ENCODE results near the gene SLC2A9.
"Not testable (repeated sequence)": the region's sequence is repeated elsewhere in the genome, so short reads cannot be mapped to it uniquely, and the experiment has no call there.

The SLC2A9 gene

DNA sequence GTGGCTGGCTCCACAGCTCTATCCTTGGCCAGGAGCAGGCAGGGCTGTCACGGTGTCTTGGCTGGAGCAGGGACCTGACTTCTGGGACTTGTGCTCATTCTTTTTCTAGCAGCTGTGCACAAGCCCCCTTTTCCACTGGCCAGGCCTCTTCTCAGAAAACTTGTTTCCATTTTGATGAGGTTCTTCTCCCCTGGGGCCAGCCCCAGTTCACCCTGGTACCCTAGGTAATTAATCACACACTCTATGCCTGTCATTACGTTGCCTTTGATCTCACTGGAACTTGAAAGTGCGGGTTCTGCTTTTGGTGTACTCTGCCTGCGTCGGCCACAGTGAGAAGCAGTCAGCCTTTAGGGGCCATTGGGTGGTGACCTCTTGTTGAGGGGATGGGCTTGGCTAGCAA is 213.2 kb downstream of the SLC2A9 start:
- no peak overlapping the region for H3K9ac ChIP-seq (ENCODE audit: low read depth, low read length)
- H3K4me1 ChIP-seq (ENCODE audit: insufficient read depth, low read length) = no peaks in the 10 kb centered on the region
- no peaks in the 10 kb centered on the region for H3K36me3 ChIP-seq (ENCODE audit: insufficient read depth, low read length)
- no peaks in the 10 kb centered on the region; the same call in 1 of the 2 replicates for H3K9me3 ChIP-seq (ENCODE audit: control insufficient read depth, insufficient read depth, low read length)

DNA sequence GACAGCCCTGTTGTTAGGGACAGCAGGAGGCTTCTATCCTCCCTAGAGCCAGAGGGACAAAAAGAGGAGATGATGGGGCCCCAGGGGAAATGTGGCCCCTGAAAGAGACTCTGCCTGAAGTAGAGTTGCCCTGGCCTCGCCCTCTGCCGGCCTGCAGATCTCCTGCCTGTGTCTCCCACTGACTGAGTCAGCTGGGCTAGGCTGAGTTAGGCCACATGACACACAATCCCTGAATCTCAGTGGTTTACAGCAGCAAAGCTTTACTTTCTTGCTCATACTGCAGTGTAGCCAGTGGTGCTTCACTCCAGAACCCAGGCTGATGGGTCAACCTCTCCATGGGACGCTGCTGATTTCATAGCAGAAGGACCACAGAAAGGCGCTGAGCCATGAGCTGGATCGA is 216.4 kb downstream of the SLC2A9 start:
- Histone ChIP-seq H3K9ac (ENCODE audit: low read depth, low read length) (no peak overlapping the region), H3K9me3 (ENCODE audit: control insufficient read depth, insufficient read depth, low read length) (no peaks in the 10 kb centered on the region; the same call in 1 of the 2 replicates), H3K36me3 (ENCODE audit: insufficient read depth, low read length) (no peaks in the 10 kb centered on the region), H3K4me1 (ENCODE audit: insufficient read depth, low read length) (no peaks in the 10 kb centered on the region)

DNA sequence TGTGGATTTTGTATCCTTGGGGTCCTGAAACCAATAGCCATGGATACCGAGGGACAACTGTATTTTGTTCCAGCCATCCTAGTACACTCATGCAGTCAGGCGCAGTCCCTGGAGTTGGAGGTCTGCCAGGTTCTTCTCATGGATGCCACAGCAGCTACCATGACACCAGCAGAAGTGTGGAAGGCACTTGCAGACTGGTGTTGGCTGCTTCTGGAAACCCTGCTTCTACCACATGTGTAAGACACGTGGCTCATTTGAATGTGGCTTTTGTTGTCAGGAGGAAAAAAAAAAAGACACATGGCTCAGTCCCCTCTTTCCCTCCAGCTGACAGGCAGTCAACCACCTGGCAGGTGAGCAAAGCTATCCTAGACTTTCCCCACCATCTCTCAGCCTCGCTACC is 220.4 kb downstream of the SLC2A9 start:
- no peaks in the 10 kb centered on the region for H3K36me3 ChIP-seq (ENCODE audit: insufficient read depth, low read length)
- no peak overlapping the region for H3K9ac ChIP-seq (ENCODE audit: low read depth, low read length)
- no peaks in the 10 kb centered on the region for H3K4me1 ChIP-seq (ENCODE audit: insufficient read depth, low read length)
- H3K9me3 ChIP-seq (ENCODE audit: control insufficient read depth, insufficient read depth, low read length) = no peaks in the 10 kb centered on the region; the same call in 1 of the 2 replicates

DNA sequence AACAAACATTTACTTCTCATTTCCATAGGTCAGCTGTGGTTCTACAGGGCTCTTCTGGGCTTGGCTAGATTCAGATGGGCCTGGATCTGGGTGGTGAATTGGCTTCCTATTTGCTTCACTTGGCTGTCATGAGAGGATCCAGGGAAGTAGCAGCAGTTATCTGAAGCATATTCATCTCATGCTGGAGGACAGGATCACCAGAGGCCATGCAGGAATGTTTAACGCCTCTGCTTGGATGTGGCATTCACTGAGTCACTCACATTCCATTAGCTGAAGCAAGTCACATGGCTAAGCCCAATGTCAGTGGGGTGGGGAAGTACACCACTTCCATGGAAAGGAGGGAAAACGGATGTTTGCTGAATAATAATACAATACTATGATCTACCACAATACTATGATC is 224.7 kb downstream of the SLC2A9 start:
- H3K4me1 ChIP-seq (ENCODE audit: insufficient read depth, low read length); H3K9me3 ChIP-seq (ENCODE audit: control insufficient read depth, insufficient read depth, low read length): not testable (repeated sequence)

DNA sequence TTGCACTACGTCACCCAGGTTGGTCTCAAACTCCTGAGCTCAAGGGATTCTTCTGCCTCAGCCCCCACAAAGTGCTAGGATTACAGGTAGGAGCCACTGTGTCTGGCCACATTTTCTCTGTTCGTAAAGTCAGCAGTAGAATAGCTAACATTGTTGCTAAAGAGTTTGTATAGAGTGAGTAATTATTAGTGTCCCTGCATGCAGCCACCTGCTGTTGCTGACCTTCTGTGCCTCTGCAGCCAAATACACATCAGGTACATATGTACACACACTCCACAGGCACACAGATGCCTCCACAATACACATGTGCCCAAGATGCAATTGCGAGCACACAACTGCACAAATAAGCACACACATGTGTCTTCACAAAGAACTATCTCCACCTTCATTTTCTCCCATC is 228.9 kb downstream of the SLC2A9 start:
- H3K9me3 ChIP-seq (ENCODE audit: control insufficient read depth, insufficient read depth, low read length) = no peaks in the 10 kb centered on the region
- H3K4me1 ChIP-seq (ENCODE audit: insufficient read depth, low read length) = no peaks in the 10 kb centered on the region
- no peaks in the 10 kb centered on the region for H3K36me3 ChIP-seq (ENCODE audit: insufficient read depth, low read length)
- H3K9ac ChIP-seq (ENCODE audit: low read depth, low read length) = no peak overlapping the region

More for the DNA sequence above, 224.7 kb downstream of the SLC2A9 start:
- H3K9ac ChIP-seq (ENCODE audit: low read depth, low read length); H3K36me3 ChIP-seq (ENCODE audit: insufficient read depth, low read length): not testable (repeated sequence)

DNA sequence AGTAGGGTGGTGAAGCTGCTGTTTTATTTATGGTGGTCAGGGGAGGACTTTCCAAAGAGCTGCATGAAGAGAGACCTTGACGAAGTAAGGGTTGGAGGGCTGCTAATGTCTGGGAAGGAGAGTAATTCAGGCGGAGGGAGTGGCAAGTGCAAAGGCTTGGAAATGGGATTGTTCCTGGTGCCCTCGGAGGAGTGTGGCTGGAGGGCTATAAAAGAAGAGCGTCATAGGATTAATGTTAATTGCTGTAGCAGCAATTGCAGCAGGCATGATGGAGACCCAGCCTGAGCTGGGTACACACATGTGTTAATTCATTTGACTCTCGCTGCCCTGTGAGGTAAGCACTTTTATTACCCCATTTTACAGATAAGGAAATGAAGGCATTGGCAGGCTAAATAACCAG is 235.4 kb downstream of the SLC2A9 start:
- not testable (repeated sequence) for H3K36me3 ChIP-seq (ENCODE audit: insufficient read depth, low read length); H3K4me1 ChIP-seq (ENCODE audit: insufficient read depth, low read length); H3K9me3 ChIP-seq (ENCODE audit: control insufficient read depth, insufficient read depth, low read length); H3K9ac ChIP-seq (ENCODE audit: low read depth, low read length)

DNA sequence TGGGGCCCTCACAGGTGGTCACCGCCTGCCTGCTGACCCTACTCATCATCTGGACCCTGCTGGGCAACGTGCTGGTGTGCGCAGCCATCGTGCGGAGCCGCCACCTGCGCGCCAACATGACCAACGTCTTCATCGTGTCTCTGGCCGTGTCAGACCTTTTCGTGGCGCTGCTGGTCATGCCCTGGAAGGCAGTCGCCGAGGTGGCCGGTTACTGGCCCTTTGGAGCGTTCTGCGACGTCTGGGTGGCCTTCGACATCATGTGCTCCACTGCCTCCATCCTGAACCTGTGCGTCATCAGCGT is 239.2 kb downstream of the SLC2A9 start:
- Histone ChIP-seq H3K9ac (ENCODE audit: low read depth, low read length) (no peak overlapping the region; the same call in 1 of the 2 replicates), H3K36me3 (ENCODE audit: insufficient read depth, low read length) (no peaks in the 10 kb centered on the region), H3K4me1 (ENCODE audit: insufficient read depth, low read length) (no peaks in the 10 kb centered on the region), H3K9me3 (ENCODE audit: control insufficient read depth, insufficient read depth, low read length) (no peaks in the 10 kb centered on the region)

DNA sequence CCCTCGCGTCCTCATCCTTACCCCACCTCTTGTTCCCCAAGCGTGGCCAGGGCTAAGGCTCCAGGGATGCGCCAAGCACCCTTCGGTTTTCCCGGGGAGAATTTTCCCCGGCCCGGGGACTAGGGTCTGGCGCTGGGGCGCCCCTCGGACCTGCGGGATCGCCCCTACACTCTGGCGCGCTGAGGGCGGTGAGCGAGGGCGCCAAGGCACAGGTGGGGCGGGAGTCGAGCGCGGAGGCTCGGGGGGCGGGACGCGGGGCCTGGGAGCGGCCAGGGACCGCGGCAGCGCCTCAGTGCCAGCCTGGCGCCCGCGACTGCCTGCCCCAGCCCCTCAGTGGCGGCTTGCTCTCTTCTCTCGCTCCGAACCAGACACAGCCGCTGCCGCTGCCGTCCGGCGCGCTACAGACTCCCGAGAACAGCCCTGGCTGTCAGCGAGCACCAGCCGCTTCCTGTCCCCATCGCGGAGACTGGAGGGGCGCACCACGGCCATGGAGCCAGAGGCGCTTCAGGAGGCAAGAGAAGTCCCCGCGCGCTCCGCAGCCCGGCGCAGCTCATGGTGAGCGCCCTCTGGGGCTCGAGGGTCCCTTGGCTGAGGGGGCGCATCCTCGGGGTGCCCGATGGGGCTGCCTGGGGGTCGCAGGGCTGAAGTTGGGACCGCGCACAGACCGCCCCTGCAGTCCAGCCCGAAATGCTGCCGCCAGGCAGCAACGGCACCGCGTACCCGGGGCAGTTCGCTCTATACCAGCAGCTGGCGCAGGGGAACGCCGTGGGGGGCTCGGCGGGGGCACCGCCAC is 239.8 kb downstream of the SLC2A9 start, which contains the start of gene DRD5:
Gene DRD5 (plus strand): TSS at position 292 of the 793 bp plus-strand sequence. CDS start 396 bp downstream, at position 688.
- H3K4me1 ChIP-seq (ENCODE audit: insufficient read depth, low read length) = no peaks in the 10 kb centered on the region
- no peaks in the 10 kb centered on the region for H3K36me3 ChIP-seq (ENCODE audit: insufficient read depth, low read length)
- H3K9ac ChIP-seq (ENCODE audit: low read depth, low read length) = peak within 1 kb of the TSS; percentile 47; the same call in 1 of the 2 replicates
- no peaks in the 10 kb centered on the region for H3K9me3 ChIP-seq (ENCODE audit: control insufficient read depth, insufficient read depth, low read length)
